Panc1 (cell line): ENCODE measurements around the gene CAMK4. TPM values are rescaled to one million over a fixed set of nuclear protein-coding genes. Genes with fewer than 3 reads are reported as not detected.

Experiments
- ATAC-seq: fragments of 200-7000 bp; cut with Tn5 transposase; 2 replicates; pipeline ENCODE4 v1.9.1; 2020; ENCODE audit warnings: mild to moderate bottlenecking, moderate library complexity
- BruUV-seq: library from RNA; stranded (reverse); fragments of 400-500 nt; replicated peaks from 2 replicates; lab custom pipeline; 2021; lab: Mats Ljungman, UMichigan
- CTCF ChIA-PET: fragments of 300-600 bp; sonication (Branson Sonifier 250); formaldehyde crosslinking; loops from one replicate; lab custom pipeline; 2022; ENCODE audit warnings: antibody characterized with exemption; lab: Charles Lee
- POLR2A ChIA-PET: fragments of 300-600 bp; sonication (Branson Sonifier 250); formaldehyde crosslinking; loops from one replicate; lab custom pipeline; 2022; ENCODE audit warnings: antibody characterized with exemption; lab: Charles Lee
- DNase-seq: peaks from one replicate; pipeline ENCODE4 v3.0.0-alpha.2; 2010; ENCODE audit warnings: low read depth, low spot score
- H3K27ac ChIP-seq: 2 replicates; pipeline ENCODE4 v1.5.1; 2011; ENCODE audit warnings: mild to moderate bottlenecking, low read length, inconsistent platforms
- H3K27me3 ChIP-seq: fragments of 200-500 bp; sonication (Bioruptor generic); 2 replicates; pipeline ENCODE4 v1.6.0; 2014; ENCODE audit warnings: low read length, inconsistent platforms; ENCODE audit not compliant: control insufficient read depth, insufficient read depth
- H3K36me3 ChIP-seq: fragments of 200-500 bp; sonication (Bioruptor generic); 2 replicates; pipeline ENCODE4 v1.5.1; 2014; ENCODE audit warnings: inconsistent platforms, mild to moderate bottlenecking, low read length, moderate library complexity; ENCODE audit not compliant: control insufficient read depth, insufficient read depth
- H3K4me1 ChIP-seq: 2 replicates; pipeline ENCODE4 v1.5.1; 2011; ENCODE audit warnings: inconsistent platforms, mild to moderate bottlenecking, low read length, moderate library complexity; ENCODE audit not compliant: control insufficient read depth, insufficient read depth
- H3K4me3 ChIP-seq, 2 experiments: 2 replicates each; pipeline ENCODE4 v1.5.1; 2011 to 2012; ENCODE audit warnings: low read depth in 2 of 2, low read length in 2 of 2, mild to moderate bottlenecking in 2 of 2, inconsistent platforms in 1 of 2, moderate library complexity in 1 of 2
- H3K9me3 ChIP-seq: fragments of 200-500 bp; sonication (Bioruptor generic); 2 replicates; pipeline ENCODE4 v1.5.1; 2014; ENCODE audit warnings: low read depth, mild to moderate bottlenecking, inconsistent platforms, low read length, moderate library complexity; ENCODE audit not compliant: control insufficient read depth, insufficient read depth
- POLR2AphosphoS5 ChIP-seq: IDR thresholded peaks from 2 replicates; pipeline ENCODE4 v1.6.1; 2012; ENCODE audit warnings: mild to moderate bottlenecking, low read depth, low read length, moderate library complexity
- REST ChIP-seq, 2 experiments: IDR thresholded peaks; 2 replicates each; pipeline ENCODE4 v1.6.1; 2011 to 2012; ENCODE audit warnings: low read depth in 2 of 2, control low read depth in 1 of 2, low read length in 1 of 2, mild to moderate bottlenecking in 1 of 2, moderate library complexity in 1 of 2; ENCODE audit not compliant: insufficient read depth in 1 of 2
- SIN3A ChIP-seq: IDR thresholded peaks from 2 replicates; pipeline ENCODE4 v1.6.1; 2012; ENCODE audit warnings: low read depth, mild to moderate bottlenecking, low read length, moderate library complexity, borderline replicate concordance; ENCODE audit not compliant: insufficient read depth
- TCF7L2 ChIP-seq: IDR thresholded peaks from 2 replicates; pipeline ENCODE4 v1.6.1; 2011; ENCODE audit warnings: mild to moderate bottlenecking, low read depth, low read length, inconsistent platforms
- in situ Hi-C: cut with HindIII; loops from 2 replicates; pipeline ENCODE4 v1.10.0; 2016; ENCODE audit warnings: low sequenced_read_pairs, low pct_unique_long_range_greater_than_20kb
- intact Hi-C: fragments of 100-400 bp; cut with micrococcal nuclease; formaldehyde crosslinking; loops from one replicate; pipeline ENCODE4 v1.10.0; 2022; ENCODE audit not compliant: unreplicated experiment
- total RNA-seq: library from RNA; stranded (reverse); gene quantifications from one replicate; pipeline ENCODE4 v1.2.1, GENCODE V29; 2021; ENCODE audit not compliant: unreplicated experiment
- TF ChIP-seq, protein P1 (sequence below): fragments of 450-650 bp; IDR thresholded peaks from 2 replicates; pipeline ENCODE4 v1.5.1; 2017; ENCODE audit warnings: mild to moderate bottlenecking

CAMK4 gene
- total RNA-seq, 1 experiment from 2014 or later, result 0.39 TPM

DNA sequence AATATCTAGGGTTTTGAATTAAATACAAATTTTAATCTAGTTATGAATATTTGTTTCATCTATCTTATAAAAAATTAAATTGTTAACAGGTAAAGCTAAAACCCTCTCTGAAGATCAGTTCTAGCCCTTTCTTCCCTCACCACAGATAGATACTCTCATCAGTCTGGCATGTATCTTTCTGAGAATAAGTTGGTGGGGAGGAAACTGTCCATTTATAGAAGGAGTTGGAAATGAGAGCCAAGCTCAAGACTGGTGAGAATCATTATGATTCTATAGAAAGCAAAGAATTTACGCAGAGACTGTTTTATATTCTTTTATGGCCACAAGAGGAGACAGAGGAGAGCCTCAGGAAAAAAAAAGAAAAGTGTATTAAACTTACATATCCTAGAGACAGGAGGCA is 229.1 kb downstream of the CAMK4 start:
- Histone ChIP-seq H3K4me1 (no peaks in the 10 kb centered on the region), H3K9me3 (no peaks in the 10 kb centered on the region), H3K27me3 (no peaks in the 10 kb centered on the region; the same call in 1 of the 2 replicates), H3K4me3 (no peak overlapping the region), H3K27ac (no peak overlapping the region), H3K36me3 (no peaks in the 10 kb centered on the region)
- in situ Hi-C loops, result no loop called here
- BruUV-seq, result no TSS peak
- POLR2A ChIA-PET, result no interaction called here
- no peak for TF ChIP-seq TCF7L2
- TF ChIP-seq REST (IDR thresholded peaks at IDR 0.05; ENCODE audit: insufficient read depth in 1 of 2, low read depth in 2 of 2, low read length in 1 of 2), result no peak
- TF ChIP-seq, protein P1, sequence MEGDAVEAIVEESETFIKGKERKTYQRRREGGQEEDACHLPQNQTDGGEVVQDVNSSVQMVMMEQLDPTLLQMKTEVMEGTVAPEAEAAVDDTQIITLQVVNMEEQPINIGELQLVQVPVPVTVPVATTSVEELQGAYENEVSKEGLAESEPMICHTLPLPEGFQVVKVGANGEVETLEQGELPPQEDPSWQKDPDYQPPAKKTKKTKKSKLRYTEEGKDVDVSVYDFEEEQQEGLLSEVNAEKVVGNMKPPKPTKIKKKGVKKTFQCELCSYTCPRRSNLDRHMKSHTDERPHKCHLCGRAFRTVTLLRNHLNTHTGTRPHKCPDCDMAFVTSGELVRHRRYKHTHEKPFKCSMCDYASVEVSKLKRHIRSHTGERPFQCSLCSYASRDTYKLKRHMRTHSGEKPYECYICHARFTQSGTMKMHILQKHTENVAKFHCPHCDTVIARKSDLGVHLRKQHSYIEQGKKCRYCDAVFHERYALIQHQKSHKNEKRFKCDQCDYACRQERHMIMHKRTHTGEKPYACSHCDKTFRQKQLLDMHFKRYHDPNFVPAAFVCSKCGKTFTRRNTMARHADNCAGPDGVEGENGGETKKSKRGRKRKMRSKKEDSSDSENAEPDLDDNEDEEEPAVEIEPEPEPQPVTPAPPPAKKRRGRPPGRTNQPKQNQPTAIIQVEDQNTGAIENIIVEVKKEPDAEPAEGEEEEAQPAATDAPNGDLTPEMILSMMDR, result no peak
- no peak for TF ChIP-seq SIN3A
- TF ChIP-seq POLR2AphosphoS5, result no peak
- no peak for ATAC-seq
- CTCF ChIA-PET, result no interaction called here
- no peak for DNase-seq
- intact Hi-C loops, result no loop called here

DNA sequence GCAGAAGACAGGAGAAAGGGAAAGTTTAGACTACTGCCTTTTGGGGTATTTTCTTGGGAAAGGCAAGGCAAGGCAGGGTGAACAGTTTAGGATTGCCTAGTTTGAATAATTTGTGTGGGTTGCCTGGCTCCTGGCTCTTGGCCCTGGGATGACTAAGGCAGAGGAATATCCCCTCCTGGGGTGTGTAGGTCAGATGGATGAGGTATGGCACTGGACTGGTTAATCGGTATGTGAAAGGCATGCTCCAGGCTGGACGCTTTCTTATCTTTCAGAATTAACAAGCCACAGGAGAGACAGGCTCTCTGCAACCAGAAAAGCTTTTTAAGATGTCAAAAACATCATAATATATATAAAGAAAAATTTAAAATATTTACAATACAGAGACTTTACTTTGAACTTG is 229.6 kb downstream of the CAMK4 start:
- in situ Hi-C loops (no loop called here), intact Hi-C loops (no loop called here)
- TF ChIP-seq, protein P1, result no peak
- no peak for TF ChIP-seq REST (IDR thresholded peaks at IDR 0.05; ENCODE audit: insufficient read depth in 1 of 2, low read depth in 2 of 2, low read length in 1 of 2)
- TF ChIP-seq TCF7L2, result no peak
- no peak for TF ChIP-seq SIN3A
- no peak for TF ChIP-seq POLR2AphosphoS5
- ATAC-seq (no peak), DNase-seq (no peak)
- Histone ChIP-seq H3K4me3 (no peak overlapping the region), H3K36me3 (no peaks in the 10 kb centered on the region), H3K27me3 (no peaks in the 10 kb centered on the region; the same call in 1 of the 2 replicates), H3K27ac (no peak overlapping the region), H3K9me3 (no peaks in the 10 kb centered on the region), H3K4me1 (no peaks in the 10 kb centered on the region)
- CTCF ChIA-PET, result no interaction called here
- BruUV-seq, result no TSS peak
- POLR2A ChIA-PET, result no interaction called here
